CD4-positive, alpha-beta T cell treated with Interleukin-12 subunit alpha and Interleukin-12 subunit beta, for 1 hour (primary cell): ENCODE results near the gene TOPORS.
"Not testable (repeated sequence)": the region's sequence is repeated elsewhere in the genome, so short reads cannot be mapped to it uniquely, and the experiment has no call there.

Experiments
- DNase-seq: peaks from one replicate; pipeline ENCODE4 v3.0.0-alpha.2; 2020

TOPORS gene

GRCh38 chr9:32558408-32558934 is 6.1 kb upstream of the TOPORS start:
- no peak for DNase-seq

- DNase-seq: no peak
Measured at GRCh38 chr9:32554591-32554990, 2.2 kb upstream of the TOPORS start.

GRCh38 chr9:32554107-32554506 is 1.7 kb upstream of the TOPORS start:
- no peak for DNase-seq

GRCh38 chr9:32551276-32552051 is 922 bp downstream of the TOPORS start:
- peak; percentile 53 for DNase-seq

- DNase-seq: peak; percentile 97
Measured at GRCh38 chr9:32550562-32551275, 1.7 kb downstream of the TOPORS start.

DNA sequence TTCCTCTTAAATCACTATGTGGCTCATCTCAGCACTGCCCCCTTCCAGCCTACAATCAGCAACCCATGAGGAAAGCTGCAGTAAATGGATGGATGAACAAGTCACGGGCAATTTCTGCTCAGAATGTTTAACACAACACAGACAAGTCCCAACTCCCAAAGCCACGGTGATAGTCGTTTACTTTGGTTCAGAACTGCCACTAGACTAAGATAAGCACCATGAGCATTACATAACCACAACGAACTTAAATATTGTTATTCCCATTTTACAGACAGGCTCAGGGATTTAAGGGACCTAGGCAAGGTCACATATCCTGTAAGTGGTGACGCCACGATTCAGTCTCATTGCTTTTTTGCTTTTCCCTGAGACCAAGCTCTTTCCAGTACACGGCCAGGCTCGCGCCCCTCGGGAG is 2.2 kb downstream of the TOPORS start:
- no peak for DNase-seq

- not testable (repeated sequence) for DNase-seq
Measured at GRCh38 chr9:32548213-32548612, 4.2 kb downstream of the TOPORS start.

GRCh38 chr9:32545884-32546283 is 6.5 kb downstream of the TOPORS start:
- DNase-seq: no peak

DNA sequence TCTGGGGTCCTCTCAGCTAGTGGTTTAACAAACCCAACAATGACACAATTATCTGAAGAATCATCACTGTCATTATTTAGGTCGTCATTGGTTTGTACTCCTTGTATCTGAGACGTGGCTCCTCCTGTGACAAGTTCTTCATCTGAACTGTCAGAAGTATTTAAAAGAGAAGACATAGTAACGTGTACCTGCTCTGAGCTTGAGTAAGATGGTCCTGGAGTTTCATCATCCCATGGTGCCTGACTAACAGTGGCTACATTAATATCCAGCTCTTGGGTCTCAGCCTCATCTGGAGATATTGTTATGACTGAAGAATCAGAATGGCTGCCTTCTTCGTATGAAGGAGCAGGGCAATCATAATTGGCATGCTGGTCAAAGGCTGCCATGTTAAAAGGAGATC is 9.3 kb downstream of the TOPORS start:
- no peak for DNase-seq

- no peak for DNase-seq
Measured at GRCh38 chr9:32533816-32534215, 18.6 kb downstream of the TOPORS start.

GRCh38 chr9:32533336-32533735 is 19.1 kb downstream of the TOPORS start:
- no peak for DNase-seq

DNA sequence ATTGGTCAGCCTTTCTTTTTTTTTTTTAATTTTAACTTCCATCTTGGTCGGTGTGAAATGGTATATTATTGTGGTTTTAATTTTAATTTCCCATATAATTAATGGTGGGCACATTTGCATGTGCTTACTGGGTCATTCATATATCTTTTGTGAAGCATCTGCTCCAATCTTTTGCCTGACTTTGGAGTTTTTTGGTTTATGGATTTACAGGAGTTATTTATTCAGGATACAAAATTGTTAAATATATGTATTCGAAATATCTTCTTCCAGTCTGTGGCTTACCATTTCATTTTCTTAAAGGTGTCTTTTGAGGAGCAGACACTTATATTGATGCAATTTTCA is 25.7 kb downstream of the TOPORS start:
- no peak for DNase-seq

- DNase-seq: peak; percentile 89
Measured at GRCh38 chr9:32526041-32526706, 26.2 kb downstream of the TOPORS start, which contains the start of gene RIGI. Gene RIGI, minus strand, starts transcription at chr9:32526196. Its CDS starts 30 bp downstream, at chr9:32526166.

GRCh38 chr9:32525709-32526030 is 26.7 kb downstream of the TOPORS start:
- no peak for DNase-seq

DNA sequence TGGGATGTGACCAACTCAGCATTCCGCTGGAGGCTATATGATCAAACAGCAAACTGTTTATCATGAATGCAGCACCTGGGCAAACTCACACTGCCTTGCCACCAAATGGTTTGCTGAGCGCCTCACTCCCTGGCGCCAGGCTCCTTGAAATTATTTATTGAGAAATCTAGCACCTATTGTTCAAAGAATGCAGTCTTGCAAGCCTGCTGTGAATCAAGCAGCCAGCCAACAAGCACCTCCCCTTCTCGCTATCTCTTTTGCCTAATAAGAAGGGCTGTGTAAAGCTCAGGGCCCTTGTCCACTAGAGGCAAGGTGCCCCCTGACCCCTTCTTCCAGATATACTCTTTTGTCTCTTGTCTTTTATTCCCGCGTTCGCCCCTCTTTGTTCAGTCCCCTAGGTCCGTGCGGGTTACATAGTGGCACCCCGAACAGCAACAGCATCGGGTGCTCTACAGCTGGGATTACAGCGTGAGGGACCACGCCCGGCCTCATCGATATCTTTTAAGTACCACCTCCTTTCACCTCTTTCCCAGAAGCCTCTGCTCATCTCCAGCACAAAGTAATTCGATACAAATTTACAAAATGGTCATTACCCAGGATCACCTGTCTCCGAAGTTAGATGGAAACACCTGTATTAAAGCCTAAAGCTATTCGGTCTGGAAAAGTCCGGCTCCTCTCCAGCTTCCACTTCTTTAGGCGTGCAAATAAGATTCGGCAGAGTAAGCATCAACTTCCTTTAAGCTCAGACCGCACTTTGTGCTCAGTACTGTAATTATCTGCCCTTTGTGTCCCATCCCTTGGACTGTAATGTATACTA is 27.3 kb downstream of the TOPORS start:
- DNase-seq: peak; percentile 24

GRCh38 chr9:32524558-32524891 is 27.9 kb downstream of the TOPORS start:
- not testable (repeated sequence) for DNase-seq

GRCh38 chr9:32523910-32524309 is 28.5 kb downstream of the TOPORS start:
- DNase-seq: no peak

DNA sequence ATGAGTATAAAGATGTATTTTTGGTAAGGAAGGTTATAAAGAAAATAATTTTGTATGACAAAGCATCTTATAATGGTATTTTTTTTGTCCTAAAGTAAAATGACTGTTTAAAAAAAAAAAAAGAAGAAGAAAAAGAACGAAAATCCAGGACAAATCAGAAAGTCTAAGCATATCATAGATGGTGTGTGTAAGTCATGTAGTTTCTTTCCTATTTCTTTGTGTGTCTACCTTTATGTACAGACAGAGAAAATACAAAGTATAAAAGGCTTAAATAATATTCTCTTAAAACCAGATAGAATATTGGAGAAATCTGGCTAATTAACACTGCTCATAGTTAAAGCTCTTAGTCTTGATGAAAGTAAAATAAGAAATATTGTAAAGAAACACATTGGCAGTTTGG is 34.1 kb downstream of the TOPORS start:
- DNase-seq: no peak

DNA sequence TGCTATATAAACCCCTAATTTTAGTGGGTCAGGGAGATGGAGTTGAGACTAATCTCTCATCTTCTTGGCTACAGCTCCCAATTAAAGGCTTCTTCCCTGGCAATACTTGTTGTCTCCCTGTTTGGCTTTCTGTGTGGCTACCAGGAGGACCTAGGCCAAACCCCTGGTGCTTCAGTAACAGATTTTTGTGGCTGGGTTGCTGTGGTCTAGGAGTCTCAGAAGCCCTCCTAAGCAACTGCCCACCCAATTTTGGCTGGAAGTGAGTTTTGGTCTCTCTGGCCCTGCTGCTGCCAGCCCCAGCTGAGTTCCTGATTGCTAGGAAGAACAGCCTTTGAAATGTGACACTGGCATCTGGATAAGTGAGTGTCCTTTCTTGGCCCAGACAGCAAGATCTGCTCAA is 36.1 kb downstream of the TOPORS start:
- no peak for DNase-seq

DNA sequence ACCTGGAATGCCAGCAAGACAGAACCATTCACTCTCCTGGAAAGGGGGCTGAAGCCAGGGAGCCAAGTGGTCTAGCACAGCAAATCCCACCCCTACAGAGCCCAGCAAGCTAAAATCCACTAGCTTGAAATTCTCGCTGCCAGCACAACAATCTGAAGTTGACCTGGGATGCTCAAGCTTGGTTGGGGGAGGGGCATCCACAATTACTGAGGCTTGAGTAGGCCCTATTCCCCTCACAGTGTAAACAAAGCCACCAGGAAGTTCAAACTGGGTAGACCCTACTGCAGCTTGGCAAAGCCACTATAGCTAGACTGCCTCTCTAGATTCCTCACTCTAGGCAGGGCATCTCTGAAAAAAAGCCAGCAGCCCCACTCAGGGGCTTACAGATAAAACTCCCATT is 43.7 kb downstream of the TOPORS start:
- no peak for DNase-seq

DNA sequence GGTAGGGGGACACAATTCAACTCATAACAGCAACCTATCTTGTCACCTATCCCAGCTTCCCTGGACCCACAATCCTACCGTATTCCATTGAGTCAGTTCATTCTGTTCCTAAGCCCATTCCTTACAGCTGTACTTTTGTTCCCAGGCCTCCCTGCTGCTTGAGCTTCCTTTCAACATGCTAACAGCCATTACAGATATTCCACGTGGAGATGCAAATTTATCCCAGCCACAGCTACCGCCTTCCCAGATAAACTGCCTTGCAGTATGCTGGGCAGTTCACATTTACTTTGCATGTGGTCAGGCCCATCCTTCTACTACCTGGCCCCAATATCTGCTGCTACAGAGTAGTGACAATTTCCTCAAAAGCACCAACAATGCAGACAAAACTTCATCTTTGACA is 49.4 kb downstream of the TOPORS start:
- DNase-seq: no peak

GRCh38 chr9:32502464-32502863 is 49.9 kb downstream of the TOPORS start:
- no peak for DNase-seq

DNA sequence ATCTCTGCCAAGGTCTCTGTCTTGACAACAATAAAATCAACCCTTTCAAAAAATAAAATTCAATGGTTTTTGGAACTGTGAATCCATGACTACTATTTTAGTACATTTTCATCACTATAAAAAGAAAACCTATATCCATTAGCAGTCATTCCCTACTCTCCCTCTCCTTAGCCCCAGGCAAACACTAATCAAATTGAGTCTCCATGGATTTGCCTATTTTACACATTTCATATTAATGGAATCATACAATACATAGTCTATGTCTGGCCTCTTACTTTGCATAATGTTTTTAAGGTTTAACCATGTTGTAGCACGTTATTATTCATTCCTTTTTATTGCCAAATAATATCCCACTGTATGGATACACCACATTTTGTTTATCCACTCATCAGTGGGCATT is 50.5 kb downstream of the TOPORS start:
- no peak for DNase-seq
